Thyroid gland (tissue), 4 donors: ENCODE results near the gene SHOC2. TPM values are rescaled to one million over a fixed set of nuclear protein-coding genes. Genes with fewer than 3 reads are reported as not detected.

Source experiments
- DNase-seq, 2 donors: peaks; one replicate each; pipeline ENCODE4 v3.0.0-alpha.2; 2019
- H3K27ac ChIP-seq, 3 donors: fragments of 200-600 bp; sonication (generic); 1 replicate in 2 of 3; 2 replicates in 1 of 3; pipeline ENCODE4 v1.5.1; 2016 to 2019; ENCODE audit warnings: mild to moderate bottlenecking in 1 of 3, moderate library complexity in 1 of 3
- H3K27me3 ChIP-seq: fragments of 200-600 bp; sonication (generic); one replicate; pipeline ENCODE4 v1.5.1; 2019
- H3K36me3 ChIP-seq, 2 donors: fragments of 200-600 bp; sonication (generic); one replicate each; pipeline ENCODE4 v1.5.1; 2016 to 2019
- H3K4me1 ChIP-seq, 2 donors: fragments of 200-600 bp; sonication (generic); one replicate each; pipeline ENCODE4 v1.5.1; 2017 to 2019
- H3K4me3 ChIP-seq, 3 donors: fragments of 200-600 bp; sonication (generic); replicated peaks in 1 of 3; 1 replicate in 2 of 3; 2 replicates in 1 of 3; pipeline ENCODE4 v1.5.1; 2016; ENCODE audit warnings: mild to moderate bottlenecking in 1 of 3
- H3K9me3 ChIP-seq: fragments of 200-600 bp; sonication (generic); one replicate; pipeline ENCODE4 v1.5.1; 2017
- POLR2A ChIP-seq, 2 donors: fragments of 450-650 bp; IDR thresholded peaks; one replicate each; pipeline ENCODE4 v1.6.1; 2017; ENCODE audit warnings: antibody characterized with exemption in 2 of 2, mild to moderate bottlenecking in 2 of 2, moderate library complexity in 1 of 2
- WGBS, 2 donors: methylation state at CpG; one replicate each; pipeline ENCODE4 v1.1.5; 2017; 5-methylcytosine and 5-hydroxymethylcytosine counted together
- intact Hi-C: fragments of 100-400 bp; cut with DNase I; formaldehyde crosslinking; loops from one replicate; pipeline ENCODE4 v1.15.1; 2023
- total RNA-seq, 4 donors: library from RNA; depleted of rRNA; stranded (reverse); fragments of >200 nt; gene quantifications; one replicate each; pipeline ENCODE4 v1.2.3, GENCODE V29; 2016
- TF ChIP-seq, protein P1 (sequence below), 6 experiments: fragments of 200-600 bp in 3 of 6; fragments of 450-650 bp in 3 of 6; sonication (generic) in 3 of 6; IDR thresholded peaks; one replicate each; pipeline ENCODE4 v1.5.1; 2016 to 2019; ENCODE audit warnings: antibody characterized with exemption in 6 of 6, mild to moderate bottlenecking in 2 of 6, inconsistent platforms in 1 of 6, moderate library complexity in 1 of 6

Gene SHOC2
- total RNA-seq, 4 donors from 2014 or later, result 62.2 to 96.2 (median 71.1) TPM

- H3K27me3 ChIP-seq, result no peaks in the 10 kb centered on the region
- H3K27ac ChIP-seq, result no peak overlapping the region
- no peak overlapping the region for H3K4me3 ChIP-seq
- TF ChIP-seq POLR2A (IDR thresholded peaks at IDR 0.05), result no peak
- TF ChIP-seq, protein P1, sequence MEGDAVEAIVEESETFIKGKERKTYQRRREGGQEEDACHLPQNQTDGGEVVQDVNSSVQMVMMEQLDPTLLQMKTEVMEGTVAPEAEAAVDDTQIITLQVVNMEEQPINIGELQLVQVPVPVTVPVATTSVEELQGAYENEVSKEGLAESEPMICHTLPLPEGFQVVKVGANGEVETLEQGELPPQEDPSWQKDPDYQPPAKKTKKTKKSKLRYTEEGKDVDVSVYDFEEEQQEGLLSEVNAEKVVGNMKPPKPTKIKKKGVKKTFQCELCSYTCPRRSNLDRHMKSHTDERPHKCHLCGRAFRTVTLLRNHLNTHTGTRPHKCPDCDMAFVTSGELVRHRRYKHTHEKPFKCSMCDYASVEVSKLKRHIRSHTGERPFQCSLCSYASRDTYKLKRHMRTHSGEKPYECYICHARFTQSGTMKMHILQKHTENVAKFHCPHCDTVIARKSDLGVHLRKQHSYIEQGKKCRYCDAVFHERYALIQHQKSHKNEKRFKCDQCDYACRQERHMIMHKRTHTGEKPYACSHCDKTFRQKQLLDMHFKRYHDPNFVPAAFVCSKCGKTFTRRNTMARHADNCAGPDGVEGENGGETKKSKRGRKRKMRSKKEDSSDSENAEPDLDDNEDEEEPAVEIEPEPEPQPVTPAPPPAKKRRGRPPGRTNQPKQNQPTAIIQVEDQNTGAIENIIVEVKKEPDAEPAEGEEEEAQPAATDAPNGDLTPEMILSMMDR (IDR thresholded peaks at IDR 0.05), result no peak
- peaks cover 21 to 26% of the 10 kb centered on the region in 2 donors for H3K4me1 ChIP-seq
- 90 to 94% methylated on average over 2 of the region's 2 CpGs for WGBS, 2 donors
- DNase-seq, result no peak
- H3K36me3 ChIP-seq, result no peaks in the 10 kb centered on the region
- no peaks in the 10 kb centered on the region for H3K9me3 ChIP-seq
- intact Hi-C loops, result no loop called here
Observed at GRCh38 chr10:110962443-110962842, 43.0 kb downstream of the SHOC2 start.

DNA sequence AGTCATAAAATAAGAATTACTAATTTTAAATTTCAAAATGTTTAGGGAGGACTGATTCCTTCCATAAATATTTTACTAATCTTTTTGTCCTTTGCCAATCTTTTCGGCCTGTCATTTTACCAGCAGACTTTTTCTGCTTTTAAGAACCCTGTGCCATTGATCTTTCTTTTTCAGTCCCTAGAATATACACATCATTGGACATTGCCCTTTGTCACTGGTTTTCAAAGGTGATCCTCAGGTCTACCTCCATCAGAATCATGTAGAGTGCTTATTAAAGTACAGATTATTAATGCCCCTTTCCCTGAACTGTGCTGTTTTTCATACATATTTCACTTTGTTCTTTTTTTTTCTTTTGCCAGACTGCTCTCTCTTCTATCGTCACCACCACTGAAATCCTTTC is 43.8 kb downstream of the SHOC2 start:
- DNase-seq, result no peak
- Histone ChIP-seq H3K27ac (no peak overlapping the region), H3K36me3 (no peaks in the 10 kb centered on the region), H3K4me1 (peaks cover 21 to 26% of the 10 kb centered on the region in 2 donors), H3K9me3 (no peaks in the 10 kb centered on the region), H3K27me3 (no peaks in the 10 kb centered on the region), H3K4me3 (no peak overlapping the region)
- intact Hi-C loops, result no loop called here
- 94 to 96% methylated on average over 2 of the region's 2 CpGs for WGBS, 2 donors
- TF ChIP-seq, protein P1 (IDR thresholded peaks at IDR 0.05), result no peak
- no peak for TF ChIP-seq POLR2A (IDR thresholded peaks at IDR 0.05)

DNA sequence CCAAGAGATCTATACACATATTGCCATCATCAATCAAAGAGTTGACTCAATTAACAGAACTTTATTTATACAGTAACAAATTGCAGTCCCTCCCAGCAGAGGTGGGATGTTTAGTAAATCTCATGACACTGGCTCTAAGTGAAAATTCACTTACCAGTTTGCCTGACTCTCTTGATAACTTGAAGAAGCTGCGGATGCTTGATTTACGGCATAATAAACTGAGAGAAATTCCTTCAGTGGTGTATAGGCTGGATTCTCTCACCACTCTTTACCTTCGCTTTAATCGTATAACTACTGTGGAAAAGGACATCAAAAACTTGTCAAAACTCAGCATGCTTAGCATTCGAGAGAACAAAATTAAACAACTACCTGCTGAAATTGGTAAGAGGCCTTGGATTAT is 45.3 kb downstream of the SHOC2 start:
- DNase-seq, result no peak
- peaks cover 19 to 24% of the 10 kb centered on the region in 2 donors for H3K4me1 ChIP-seq
- TF ChIP-seq POLR2A (IDR thresholded peaks at IDR 0.05), result no peak
- TF ChIP-seq, protein P1 (IDR thresholded peaks at IDR 0.05), result no peak
- WGBS, 2 donors, result 95 to 96% methylated on average over 5 of the region's 5 CpGs
- intact Hi-C loops, result no loop called here
- H3K9me3 ChIP-seq, result no peaks in the 10 kb centered on the region
- no peak overlapping the region for H3K4me3 ChIP-seq
- no peaks in the 10 kb centered on the region for H3K27me3 ChIP-seq
- no peak overlapping the region for H3K27ac ChIP-seq
- H3K36me3 ChIP-seq, result no peaks in the 10 kb centered on the region

DNA sequence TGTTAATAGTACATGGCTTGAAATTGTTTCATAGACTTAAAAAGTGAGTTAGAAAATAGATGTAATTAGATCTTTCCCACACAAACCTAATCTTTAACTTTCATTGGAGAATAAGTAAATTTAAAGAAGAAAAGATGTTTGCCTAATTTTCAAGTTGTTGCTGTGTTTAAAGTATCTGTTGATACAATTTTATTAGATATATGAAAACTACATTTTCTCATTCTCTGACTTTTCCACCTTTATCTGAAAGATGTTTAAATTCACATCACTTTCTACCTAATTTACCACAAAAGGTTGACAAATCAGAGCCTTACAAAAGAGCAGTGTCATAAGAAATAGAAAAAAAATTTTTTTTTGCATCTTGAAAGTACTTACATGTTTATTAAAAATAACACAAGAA is 45.8 kb downstream of the SHOC2 start:
- intact Hi-C loops, result no loop called here
- TF ChIP-seq, protein P1 (IDR thresholded peaks at IDR 0.05), result no peak
- TF ChIP-seq POLR2A (IDR thresholded peaks at IDR 0.05), result no peak
- no peaks in the 10 kb centered on the region for H3K9me3 ChIP-seq
- no peak overlapping the region for H3K4me3 ChIP-seq
- no peaks in the 10 kb centered on the region for H3K36me3 ChIP-seq
- no peak for DNase-seq
- no peaks in the 10 kb centered on the region for H3K27me3 ChIP-seq
- peaks cover 19% of the 10 kb centered on the region in 2 donors for H3K4me1 ChIP-seq
- no peak overlapping the region for H3K27ac ChIP-seq

DNA sequence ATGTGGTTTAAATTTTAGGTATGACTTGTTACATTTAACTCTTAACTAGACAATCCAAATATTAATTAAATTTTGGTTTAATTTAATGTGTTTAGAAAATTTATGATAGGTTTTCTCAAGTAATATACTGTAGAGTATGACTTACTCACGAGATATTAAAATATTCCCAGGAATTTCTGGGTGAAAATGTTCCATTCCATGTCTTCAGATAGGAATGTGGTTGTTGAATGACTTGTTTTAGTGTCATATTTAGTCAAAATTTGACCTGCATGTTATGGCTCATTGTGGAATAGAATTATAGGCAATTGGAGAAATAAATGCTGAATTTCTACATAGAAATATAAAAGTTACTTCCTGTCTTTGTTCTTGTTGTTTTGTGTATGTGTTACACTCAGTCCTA is 46.7 kb downstream of the SHOC2 start:
- no peak for TF ChIP-seq POLR2A (IDR thresholded peaks at IDR 0.05)
- Histone ChIP-seq H3K27ac (no peak overlapping the region), H3K4me3 (no peak overlapping the region), H3K36me3 (no peaks in the 10 kb centered on the region), H3K4me1 (peaks cover 16 to 19% of the 10 kb centered on the region in 2 donors), H3K27me3 (no peaks in the 10 kb centered on the region), H3K9me3 (no peaks in the 10 kb centered on the region)
- 90 to 92% methylated on average over 1 of the region's 1 CpG for WGBS, 2 donors
- no peak for DNase-seq
- intact Hi-C loops, result no loop called here
